Measurements from ENCODE around the gene ST7.

Gene ST7

GRCh38 chr7:117101026-117101425 is 147.7 kb downstream of the ST7 start:
- no peak for TF ChIP-seq ZFP3 (CRISPR knock-in tag; IDR thresholded peaks at IDR 0.05)
- no peak for TF ChIP-seq TCF4 (CRISPR knock-in tag; IDR thresholded peaks at IDR 0.05; ENCODE audit: borderline replicate concordance)
- TF ChIP-seq ESRRG (CRISPR knock-in tag; IDR thresholded peaks at IDR 0.05): no peak
- no peak for TF ChIP-seq ZNF70 (CRISPR knock-in tag; IDR thresholded peaks at IDR 0.05)
- no peak for ATAC-seq

GRCh38 chr7:117110480-117111315 is 157.4 kb downstream of the ST7 start:
- ATAC-seq: peak; percentile 88
- TF ChIP-seq PPARA (CRISPR knock-in tag; IDR thresholded peaks at IDR 0.05; ENCODE audit: borderline replicate concordance): no peak
- no peak for TF ChIP-seq POU6F1 (CRISPR knock-in tag; IDR thresholded peaks at IDR 0.05; ENCODE audit: borderline replicate concordance, low read depth)
- no peak for TF ChIP-seq TOX (CRISPR knock-in tag; IDR thresholded peaks at IDR 0.05; ENCODE audit: borderline replicate concordance)
- no peak for TF ChIP-seq ZFP3 (CRISPR knock-in tag; IDR thresholded peaks at IDR 0.05)
- TF ChIP-seq BACH2 (CRISPR knock-in tag; IDR thresholded peaks at IDR 0.05; ENCODE audit: borderline replicate concordance): no peak
- TF ChIP-seq CREB5 (CRISPR knock-in tag; IDR thresholded peaks at IDR 0.05; ENCODE audit: low read depth): no peak
- TF ChIP-seq RARB (CRISPR knock-in tag; IDR thresholded peaks at IDR 0.05): no peak
- peak; percentile 94 for TF ChIP-seq TCF4 (CRISPR knock-in tag; IDR thresholded peaks at IDR 0.05; ENCODE audit: borderline replicate concordance)
- no peak for TF ChIP-seq ZNF70 (CRISPR knock-in tag; IDR thresholded peaks at IDR 0.05)
- no peak for TF ChIP-seq ZC3H10 (CRISPR knock-in tag; IDR thresholded peaks at IDR 0.05)
- TF ChIP-seq CSDC2 (CRISPR knock-in tag; IDR thresholded peaks at IDR 0.05): peak; percentile 31; the same call in 1 of the 2 replicates
- peak; percentile 47; the same call in 1 of the 2 replicates for TF ChIP-seq CSRNP3 (CRISPR knock-in tag; IDR thresholded peaks at IDR 0.05)
- TF ChIP-seq SNAI2 (CRISPR knock-in tag; IDR thresholded peaks at IDR 0.05): 0 out of 2 replicates have a peak, but pooled peaks have one; percentile 13
- peak; percentile 82 for TF ChIP-seq TSHZ2 (CRISPR knock-in tag; IDR thresholded peaks at IDR 0.05)
- TF ChIP-seq ESRRG (CRISPR knock-in tag; IDR thresholded peaks at IDR 0.05): no peak
- TF ChIP-seq ARNTL (CRISPR knock-in tag; IDR thresholded peaks at IDR 0.05; ENCODE audit: borderline replicate concordance, low read depth): no peak
- TF ChIP-seq ISL1 (CRISPR knock-in tag; IDR thresholded peaks at IDR 0.05): peak; percentile 71
- peak; percentile 43; the same call in 1 of the 2 replicates for TF ChIP-seq GLIS3 (CRISPR knock-in tag; IDR thresholded peaks at IDR 0.05)
- no peak for TF ChIP-seq ZFP30 (CRISPR knock-in tag; IDR thresholded peaks at IDR 0.05)
- TF ChIP-seq PATZ1 (CRISPR knock-in tag; IDR thresholded peaks at IDR 0.05; ENCODE audit: borderline replicate concordance): no peak
- no peak for TF ChIP-seq OSR1 (CRISPR knock-in tag; IDR thresholded peaks at IDR 0.05)
- TF ChIP-seq ZNF565 (CRISPR knock-in tag; conservative IDR thresholded peaks at IDR 0.05; ENCODE audit: low read depth): no peak
- TF ChIP-seq ZNF8 (CRISPR knock-in tag; IDR thresholded peaks at IDR 0.05): peak; percentile 34; the same call in 1 of the 2 replicates

Data from SK-N-SH treated with all-trans-retinoic acid at 6 μM for 48 hours (cell line).